ENCODE data around the gene PARVA. TPM values are rescaled to one million over a fixed set of nuclear protein-coding genes. Genes with fewer than 3 reads are reported as not detected.

PARVA gene
- total and polyA plus RNA-seq, 9 of the 15 experiments (the other 6 are each of a cell fraction or from before 2014, with no cell fraction given) = 0.11 TPM; not detected in 8

- TF ChIP-seq EZH2 (IDR thresholded peaks at IDR 0.05; ENCODE audit: borderline replicate concordance, low read depth, low read length) (no peak), RAD21 (CRISPR knock-in tag; conservative IDR thresholded peaks at IDR 0.05 in 1 of 2, IDR thresholded peaks at IDR 0.05 in 1 of 2) (no peak), ZNF696 (CRISPR knock-in tag; conservative IDR thresholded peaks at IDR 0.05) (no peak), MTA2 (IDR thresholded peaks at IDR 0.05; ENCODE audit: low read depth) (no peak), NR2F6 (CRISPR knock-in tag; IDR thresholded peaks at IDR 0.05) (no peak), REST (IDR thresholded peaks at IDR 0.05; ENCODE audit: borderline replicate concordance) (no peak), REST (CRISPR knock-in tag; IDR thresholded peaks at IDR 0.05; ENCODE audit: low read depth) (no peak)
Measured at GRCh38 chr11:12546122-12546521, 168.8 kb downstream of the PARVA start (continued).

Measured in K562 (cell line).